GM21381 (cell line): ENCODE measurements around the gene KLF7.
"Not testable (repeated sequence)": the region's sequence is repeated elsewhere in the genome, so short reads cannot be mapped to it uniquely, and the experiment has no call there.

Experiments
- ATAC-seq: cut with Tn5 transposase; IDR thresholded peaks from one replicate; pipeline ENCODE4 v1.9.1; 2021; ENCODE audit warnings: mild to moderate bottlenecking, moderate library complexity; ENCODE audit not compliant: unreplicated experiment

Gene KLF7

GRCh38 chr2:207067473-207067872 is 98.3 kb downstream of the KLF7 start:
- ATAC-seq, result no peak

GRCh38 chr2:207066791-207067460 is 98.8 kb downstream of the KLF7 start:
- no peak for ATAC-seq

GRCh38 chr2:207066166-207066565 is 99.6 kb downstream of the KLF7 start:
- ATAC-seq, result no peak

GRCh38 chr2:207064128-207064690 is 101.5 kb downstream of the KLF7 start:
- no peak for ATAC-seq

GRCh38 chr2:207061181-207061580 is 104.6 kb downstream of the KLF7 start:
- ATAC-seq, result no peak

- no peak for ATAC-seq
These were observed 110.5 kb downstream of the KLF7 start for GRCh38 chr2:207055257-207055656.

- ATAC-seq, result no peak
These were observed 111.2 kb downstream of the KLF7 start for GRCh38 chr2:207054521-207054920.

GRCh38 chr2:207051385-207051965 is 114.3 kb downstream of the KLF7 start:
- no peak for ATAC-seq

GRCh38 chr2:207049122-207049521 is 116.6 kb downstream of the KLF7 start:
- ATAC-seq, result no peak

GRCh38 chr2:207048416-207048815 is 117.3 kb downstream of the KLF7 start:
- no peak for ATAC-seq

GRCh38 chr2:207046724-207047123 is 119.0 kb downstream of the KLF7 start:
- ATAC-seq, result no peak

GRCh38 chr2:207045531-207045930 is 120.2 kb downstream of the KLF7 start:
- no peak for ATAC-seq

GRCh38 chr2:207044379-207045362 is 121.1 kb downstream of the KLF7 start:
- ATAC-seq, result no peak

- no peak for ATAC-seq
These were observed 122.9 kb downstream of the KLF7 start for GRCh38 chr2:207042841-207043240.

GRCh38 chr2:207041786-207042554 is 123.8 kb downstream of the KLF7 start:
- no peak for ATAC-seq

- ATAC-seq, result no peak
These were observed 124.5 kb downstream of the KLF7 start for GRCh38 chr2:207041279-207041678.

- no peak for ATAC-seq
These were observed 125.1 kb downstream of the KLF7 start for GRCh38 chr2:207040696-207041095.

GRCh38 chr2:207039225-207039624 is 126.5 kb downstream of the KLF7 start:
- ATAC-seq, result no peak

GRCh38 chr2:207038299-207038698 is 127.4 kb downstream of the KLF7 start:
- ATAC-seq, result no peak

- ATAC-seq, result no peak
These were observed 127.9 kb downstream of the KLF7 start for GRCh38 chr2:207037896-207038295.

- ATAC-seq, result not testable (repeated sequence)
These were observed 128.7 kb downstream of the KLF7 start for GRCh38 chr2:207037023-207037422.
